ENCODE results near the gene RNPEPL1. TPM values are rescaled to one million over a fixed set of nuclear protein-coding genes. Genes with fewer than 3 reads are reported as not detected.
A peak's percentile ranks its signal among the peaks of the same experiment; 100 is the strongest.

RNPEPL1 gene
- polyA plus RNA-seq, 2 of the 4 experiments (the other 2 are of a cell fraction), result 9.2 to 26.3 TPM

- FAIRE-seq, result no peak
- Histone ChIP-seq H3K4me3 (peak overlapping the region; percentile 82), H3K4me2 (peak overlapping the region; percentile 97), H3K9me3 (no peaks in the 10 kb centered on the region), H3K4me1 (peaks cover 36% of the 10 kb centered on the region), H3K27ac (no peak overlapping the region; a peak in 1 of 6 replicates)
- CTCF ChIA-PET, result interaction anchor here (1.0 to 3.9 kb wide), 5 partner anchors 16 to 352 kb away, joined by 3 to 35 read pairs (median 4); partner anchors contain the start of gene RNPEPL1
- TF ChIP-seq RAD21 (conservative IDR thresholded peaks at IDR 0.05 in 1 of 2, IDR thresholded peaks at IDR 0.05 in 1 of 2) (no peak), KDM5A (IDR thresholded peaks at IDR 0.05) (no peak)
- TF ChIP-seq, protein P1, sequence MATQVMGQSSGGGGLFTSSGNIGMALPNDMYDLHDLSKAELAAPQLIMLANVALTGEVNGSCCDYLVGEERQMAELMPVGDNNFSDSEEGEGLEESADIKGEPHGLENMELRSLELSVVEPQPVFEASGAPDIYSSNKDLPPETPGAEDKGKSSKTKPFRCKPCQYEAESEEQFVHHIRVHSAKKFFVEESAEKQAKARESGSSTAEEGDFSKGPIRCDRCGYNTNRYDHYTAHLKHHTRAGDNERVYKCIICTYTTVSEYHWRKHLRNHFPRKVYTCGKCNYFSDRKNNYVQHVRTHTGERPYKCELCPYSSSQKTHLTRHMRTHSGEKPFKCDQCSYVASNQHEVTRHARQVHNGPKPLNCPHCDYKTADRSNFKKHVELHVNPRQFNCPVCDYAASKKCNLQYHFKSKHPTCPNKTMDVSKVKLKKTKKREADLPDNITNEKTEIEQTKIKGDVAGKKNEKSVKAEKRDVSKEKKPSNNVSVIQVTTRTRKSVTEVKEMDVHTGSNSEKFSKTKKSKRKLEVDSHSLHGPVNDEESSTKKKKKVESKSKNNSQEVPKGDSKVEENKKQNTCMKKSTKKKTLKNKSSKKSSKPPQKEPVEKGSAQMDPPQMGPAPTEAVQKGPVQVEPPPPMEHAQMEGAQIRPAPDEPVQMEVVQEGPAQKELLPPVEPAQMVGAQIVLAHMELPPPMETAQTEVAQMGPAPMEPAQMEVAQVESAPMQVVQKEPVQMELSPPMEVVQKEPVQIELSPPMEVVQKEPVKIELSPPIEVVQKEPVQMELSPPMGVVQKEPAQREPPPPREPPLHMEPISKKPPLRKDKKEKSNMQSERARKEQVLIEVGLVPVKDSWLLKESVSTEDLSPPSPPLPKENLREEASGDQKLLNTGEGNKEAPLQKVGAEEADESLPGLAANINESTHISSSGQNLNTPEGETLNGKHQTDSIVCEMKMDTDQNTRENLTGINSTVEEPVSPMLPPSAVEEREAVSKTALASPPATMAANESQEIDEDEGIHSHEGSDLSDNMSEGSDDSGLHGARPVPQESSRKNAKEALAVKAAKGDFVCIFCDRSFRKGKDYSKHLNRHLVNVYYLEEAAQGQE (IDR thresholded peaks at IDR 0.05), result no peak
- POLR2A ChIA-PET, result interaction anchor here (3.2 kb wide), 1 partner anchor 23 kb away, joined by 38 read pairs; the partner anchor contains the start of gene DUSP28
- DNase-seq (ENCODE audit: low read depth in 1 of 2, low spot score in 1 of 2), result no peak
- WGBS (ENCODE audit: missing lambda C conversion rate), result 97% methylated on average over 4 of the region's 4 CpGs
- ATAC-seq, result no peak
These were observed 16.3 kb downstream of the RNPEPL1 start for GRCh38 chr2:240584486-240585031.

DNA sequence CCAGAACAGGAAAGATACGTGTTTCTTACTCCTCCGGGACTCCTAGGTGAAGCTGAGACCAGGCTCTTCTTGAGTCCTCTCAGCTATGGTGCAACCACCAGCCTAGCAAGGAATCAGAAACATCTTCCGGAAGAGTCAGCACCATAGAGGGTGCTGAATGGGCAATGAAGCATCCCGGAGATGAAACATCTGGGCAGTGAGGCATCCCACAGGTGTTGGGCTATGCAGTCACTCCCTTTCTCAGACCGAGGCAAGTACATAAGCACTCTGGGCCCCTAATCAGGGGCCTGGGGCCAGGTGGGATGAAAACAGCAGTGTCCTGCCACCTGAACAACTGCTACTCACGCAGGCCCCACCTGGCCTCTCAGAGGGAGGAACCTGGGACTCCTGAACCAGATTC lies 16.8 kb downstream of the RNPEPL1 start:
- 78% methylated on average over 6 of the region's 6 CpGs for WGBS (ENCODE audit: missing lambda C conversion rate)
- ChIA-PET CTCF (interaction anchor here (0.6 to 3.9 kb wide), 10 partner anchors 9 to 352 kb away, joined by 3 to 35 read pairs (median 4); partner anchors contain the start of gene RNPEPL1), POLR2A (interaction anchor here (1.5 to 3.2 kb wide), 3 partner anchors 19 to 730 kb away, joined by 3 to 38 read pairs (median 24); partner anchors contain the start of genes DUSP28 and HDLBP)
- peak overlapping the region; percentile 97 for H3K4me2 ChIP-seq
- H3K4me1 ChIP-seq, result peaks cover 31% of the 10 kb centered on the region
- FAIRE-seq (no peak), DNase-seq (ENCODE audit: low read depth in 1 of 2, low spot score in 1 of 2) (no peak), ATAC-seq (no peak)
- no peaks in the 10 kb centered on the region for H3K9me3 ChIP-seq
- H3K4me3 ChIP-seq, result peak overlapping the region; percentile 82
- TF ChIP-seq FOSB (CRISPR knock-in tag; IDR thresholded peaks at IDR 0.05) (no peak), KDM5A (IDR thresholded peaks at IDR 0.05) (no peak), POLR2AphosphoS2 (conservative IDR thresholded peaks at IDR 0.05; ENCODE audit: low read length) (no peak), RARB (CRISPR knock-in tag; IDR thresholded peaks at IDR 0.05) (no peak), MAZ (IDR thresholded peaks at IDR 0.05; ENCODE audit: borderline replicate concordance, low read depth, low read length) (no peak), TP53 (CRISPR knock-in tag; IDR thresholded peaks at IDR 0.05) (no peak), EP300 (IDR thresholded peaks at IDR 0.05) (no peak), SMC3 (IDR thresholded peaks at IDR 0.05) (no peak), TFCP2L1 (CRISPR knock-in tag; IDR thresholded peaks at IDR 0.05) (no peak), ESRRA (IDR thresholded peaks at IDR 0.05; ENCODE audit: borderline replicate concordance, low read length) (no peak), HDAC2 (IDR thresholded peaks at IDR 0.05) (no peak), NR3C1 (IDR thresholded peaks at IDR 0.05) (no peak), RAD21 (conservative IDR thresholded peaks at IDR 0.05 in 1 of 2, IDR thresholded peaks at IDR 0.05 in 1 of 2) (no peak), GATA3 (IDR thresholded peaks at IDR 0.05; ENCODE audit: borderline replicate concordance) (no peak), KDM1A (IDR thresholded peaks at IDR 0.05; ENCODE audit: low read depth) (no peak), RNF2 (IDR thresholded peaks at IDR 0.05; ENCODE audit: borderline replicate concordance, low read depth) (no peak), NFE2L2 (conservative IDR thresholded peaks at IDR 0.05; ENCODE audit: low read length) (no peak)
- TF ChIP-seq, protein P2, sequence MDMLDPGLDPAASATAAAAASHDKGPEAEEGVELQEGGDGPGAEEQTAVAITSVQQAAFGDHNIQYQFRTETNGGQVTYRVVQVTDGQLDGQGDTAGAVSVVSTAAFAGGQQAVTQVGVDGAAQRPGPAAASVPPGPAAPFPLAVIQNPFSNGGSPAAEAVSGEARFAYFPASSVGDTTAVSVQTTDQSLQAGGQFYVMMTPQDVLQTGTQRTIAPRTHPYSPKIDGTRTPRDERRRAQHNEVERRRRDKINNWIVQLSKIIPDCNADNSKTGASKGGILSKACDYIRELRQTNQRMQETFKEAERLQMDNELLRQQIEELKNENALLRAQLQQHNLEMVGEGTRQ (IDR thresholded peaks at IDR 0.05), result no peak
- TF ChIP-seq, protein P1 (IDR thresholded peaks at IDR 0.05), result no peak
- TF ChIP-seq, protein P3, sequence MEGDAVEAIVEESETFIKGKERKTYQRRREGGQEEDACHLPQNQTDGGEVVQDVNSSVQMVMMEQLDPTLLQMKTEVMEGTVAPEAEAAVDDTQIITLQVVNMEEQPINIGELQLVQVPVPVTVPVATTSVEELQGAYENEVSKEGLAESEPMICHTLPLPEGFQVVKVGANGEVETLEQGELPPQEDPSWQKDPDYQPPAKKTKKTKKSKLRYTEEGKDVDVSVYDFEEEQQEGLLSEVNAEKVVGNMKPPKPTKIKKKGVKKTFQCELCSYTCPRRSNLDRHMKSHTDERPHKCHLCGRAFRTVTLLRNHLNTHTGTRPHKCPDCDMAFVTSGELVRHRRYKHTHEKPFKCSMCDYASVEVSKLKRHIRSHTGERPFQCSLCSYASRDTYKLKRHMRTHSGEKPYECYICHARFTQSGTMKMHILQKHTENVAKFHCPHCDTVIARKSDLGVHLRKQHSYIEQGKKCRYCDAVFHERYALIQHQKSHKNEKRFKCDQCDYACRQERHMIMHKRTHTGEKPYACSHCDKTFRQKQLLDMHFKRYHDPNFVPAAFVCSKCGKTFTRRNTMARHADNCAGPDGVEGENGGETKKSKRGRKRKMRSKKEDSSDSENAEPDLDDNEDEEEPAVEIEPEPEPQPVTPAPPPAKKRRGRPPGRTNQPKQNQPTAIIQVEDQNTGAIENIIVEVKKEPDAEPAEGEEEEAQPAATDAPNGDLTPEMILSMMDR (IDR thresholded peaks at IDR 0.05), result no peak
- peak overlapping the region; percentile 95 to 96 for H3K27ac ChIP-seq

Data from A549 (cell line).